GM21390 (cell line): Measurements from ENCODE around the gene LY6G6F.
"Not testable (repeated sequence)": the region's sequence is repeated elsewhere in the genome, so short reads cannot be mapped to it uniquely, and the experiment has no call there.

ENCODE experiments used
- ATAC-seq: cut with Tn5 transposase; IDR thresholded peaks from one replicate; pipeline ENCODE4 v1.9.1; 2021; ENCODE audit not compliant: unreplicated experiment

Gene LY6G6F

DNA sequence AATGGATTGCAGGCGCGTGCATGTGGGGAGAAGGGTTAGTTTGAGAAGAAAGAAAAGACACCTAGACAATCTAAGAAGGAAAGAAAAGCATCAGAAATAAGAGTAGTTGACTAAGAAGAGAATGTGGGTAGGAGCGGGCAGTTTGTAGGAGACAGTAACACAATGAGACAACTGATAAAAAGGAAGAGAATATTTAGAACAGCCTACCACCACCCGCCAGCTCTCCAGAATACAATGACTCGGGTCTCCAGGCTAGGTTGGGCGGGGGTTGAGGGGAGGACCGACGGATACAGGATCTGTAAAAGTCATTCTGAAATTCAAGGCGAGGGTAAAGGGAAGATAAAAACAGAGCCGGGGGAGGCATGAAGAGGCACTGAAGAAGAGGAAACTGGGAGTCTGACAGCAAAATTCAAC is 4.3 kb upstream of the LY6G6F start:
- no peak for ATAC-seq

DNA sequence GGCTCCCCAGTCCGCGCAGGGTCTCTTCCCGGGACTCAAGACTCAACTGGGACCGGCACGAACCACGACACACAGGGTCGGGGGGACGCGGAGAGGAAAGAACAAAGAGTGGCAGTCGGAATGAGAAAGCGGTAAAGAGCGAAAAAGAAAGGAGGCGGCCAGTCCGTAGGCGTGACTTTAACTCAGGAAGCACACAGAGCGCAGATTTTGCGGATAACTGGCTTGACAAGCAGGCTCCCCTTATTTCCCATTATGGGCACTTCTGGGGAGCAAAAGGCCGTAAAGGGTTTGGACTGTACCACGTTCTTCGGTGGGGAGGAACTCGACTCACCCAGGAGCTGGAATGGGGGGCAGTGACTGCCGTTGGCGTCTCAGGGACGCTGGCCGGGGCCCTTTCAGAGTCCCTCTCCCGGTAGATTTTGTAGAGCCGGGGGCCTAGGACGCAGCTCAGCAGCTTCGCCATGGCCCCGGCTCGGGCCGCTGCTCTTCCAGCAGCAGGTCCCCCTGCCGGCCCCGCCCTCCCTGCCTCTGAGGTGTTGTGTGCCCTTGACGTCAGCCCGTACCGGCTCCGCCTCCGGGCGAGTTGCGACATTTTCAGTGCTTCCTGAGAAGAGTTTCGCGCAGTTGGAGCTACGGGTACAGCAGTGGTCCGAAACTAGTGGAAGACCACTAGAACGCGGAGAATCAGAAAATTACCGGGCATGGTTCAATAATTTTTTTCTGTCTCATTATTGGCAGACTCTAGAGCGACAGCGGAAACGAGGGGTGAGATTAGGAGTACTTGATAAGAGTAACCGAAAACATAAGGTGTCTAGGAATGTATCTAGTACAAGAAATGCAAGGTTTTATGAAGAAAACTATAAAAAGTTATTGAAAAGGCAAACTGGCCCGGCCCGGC is 3.6 kb upstream of the LY6G6F start, which contains the start of gene ABHD16A:
TSS of gene ABHD16A (minus strand) at position 506 of the 898 bp plus-strand sequence. CDS start at position 463, 43 bp downstream.
- ATAC-seq: peak; percentile 83

DNA sequence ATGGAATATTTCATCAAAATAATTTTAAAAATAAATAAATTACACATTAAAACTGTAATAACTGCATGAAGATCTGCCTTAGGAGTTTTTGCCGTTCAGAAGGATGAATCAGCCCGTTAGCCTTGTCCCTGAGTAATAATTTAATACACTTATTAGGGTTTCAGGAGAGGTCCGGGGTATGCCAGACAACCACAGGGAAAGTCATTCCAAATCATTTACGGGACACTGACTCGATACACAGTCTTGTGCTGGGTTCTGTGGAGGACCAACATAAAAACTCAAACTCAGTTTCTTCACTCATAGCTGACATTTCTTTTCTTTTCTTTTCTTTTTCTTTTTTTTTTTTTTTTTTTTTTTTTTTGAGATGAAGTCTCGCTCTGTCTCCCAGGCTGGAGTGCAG is 735 bp upstream of the LY6G6F start:
- no peak for ATAC-seq

DNA sequence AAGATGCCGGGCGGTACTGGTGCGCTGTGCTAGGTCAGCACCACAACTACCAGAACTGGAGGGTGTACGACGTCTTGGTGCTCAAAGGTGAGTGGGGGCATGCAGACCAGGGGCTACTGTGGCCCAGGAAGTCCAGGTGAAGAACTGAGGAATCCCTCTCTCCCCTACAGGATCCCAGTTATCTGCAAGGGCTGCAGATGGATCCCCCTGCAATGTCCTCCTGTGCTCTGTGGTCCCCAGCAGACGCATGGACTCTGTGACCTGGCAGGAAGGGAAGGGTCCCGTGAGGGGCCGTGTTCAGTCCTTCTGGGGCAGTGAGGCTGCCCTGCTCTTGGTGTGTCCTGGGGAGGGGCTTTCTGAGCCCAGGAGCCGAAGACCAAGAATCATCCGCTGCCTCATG is 1.0 kb downstream of the LY6G6F start:
- ATAC-seq: no peak

DNA sequence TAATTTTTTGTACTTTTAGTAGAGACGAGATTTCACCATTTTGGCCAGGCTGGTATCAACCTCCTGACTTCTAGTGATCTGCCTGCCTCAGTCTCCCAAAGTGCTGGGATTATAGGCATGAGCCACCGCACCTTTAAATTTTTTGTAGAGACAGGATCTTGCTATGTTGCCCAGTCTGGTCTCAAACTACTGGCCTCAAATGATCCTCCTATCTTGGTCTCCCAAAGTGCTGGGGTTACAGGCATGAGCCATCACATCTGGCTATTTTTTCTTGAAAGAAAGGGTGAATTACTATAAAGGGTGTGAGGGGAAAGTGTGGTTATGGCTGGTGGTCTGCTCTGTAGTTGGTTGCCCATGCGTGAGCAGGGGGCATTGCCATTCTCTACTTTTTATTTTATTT is 1.6 kb downstream of the LY6G6F start:
- no peak for ATAC-seq

DNA sequence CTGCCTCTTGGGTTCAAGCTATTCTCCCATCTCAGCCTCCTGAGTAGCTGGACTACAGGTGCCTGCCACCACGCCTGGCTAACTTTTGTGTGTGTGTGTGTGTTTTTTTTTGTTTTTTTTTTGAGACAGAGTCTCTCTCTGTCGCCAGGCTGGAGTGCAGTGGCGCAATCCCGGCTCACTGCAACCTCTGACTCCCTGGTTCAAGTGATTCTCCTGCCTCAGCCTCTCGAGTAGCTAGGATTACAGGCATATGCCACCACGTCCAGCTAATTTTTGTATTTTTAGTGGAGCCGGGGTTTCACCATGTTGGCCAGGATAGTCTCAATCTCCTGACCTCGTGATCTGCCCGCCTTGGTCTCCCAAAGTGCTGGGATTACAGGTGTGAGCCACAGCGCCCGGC is 2.5 kb downstream of the LY6G6F start:
- ATAC-seq: not testable (repeated sequence)

DNA sequence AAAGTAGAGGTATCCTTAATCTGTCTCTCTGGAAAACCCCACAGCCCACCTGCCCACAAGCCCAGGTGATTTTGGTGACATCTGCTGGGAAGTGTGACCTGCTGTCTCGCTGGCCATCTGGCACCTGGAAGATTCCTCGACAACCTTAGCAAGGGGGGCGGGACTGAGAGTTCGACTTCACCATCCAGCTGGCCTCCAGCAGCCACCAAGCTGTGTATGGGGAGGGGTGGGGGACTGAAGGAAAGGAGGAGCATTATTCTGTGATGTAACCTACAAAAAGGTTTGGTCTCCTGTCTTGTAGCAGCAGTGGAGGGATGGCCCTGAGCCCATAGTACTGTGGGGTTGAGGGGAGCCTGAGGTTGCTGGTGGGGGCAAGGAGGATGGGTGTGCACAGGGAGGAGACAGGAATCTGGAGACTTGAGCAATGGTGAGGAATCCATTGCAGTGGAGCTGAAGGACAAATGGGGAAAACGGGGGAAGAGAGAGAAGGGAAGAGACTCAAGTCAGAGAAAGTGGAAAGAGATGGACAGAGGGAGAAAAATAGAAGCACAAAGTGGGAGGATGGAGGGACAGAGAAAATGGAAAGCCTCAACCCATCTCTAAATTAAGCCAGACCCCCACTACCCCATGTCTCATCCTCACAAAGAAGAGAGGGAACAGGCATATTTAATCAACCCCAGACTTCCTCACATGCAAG is 4.0 kb downstream of the LY6G6F start:
- no peak for ATAC-seq

DNA sequence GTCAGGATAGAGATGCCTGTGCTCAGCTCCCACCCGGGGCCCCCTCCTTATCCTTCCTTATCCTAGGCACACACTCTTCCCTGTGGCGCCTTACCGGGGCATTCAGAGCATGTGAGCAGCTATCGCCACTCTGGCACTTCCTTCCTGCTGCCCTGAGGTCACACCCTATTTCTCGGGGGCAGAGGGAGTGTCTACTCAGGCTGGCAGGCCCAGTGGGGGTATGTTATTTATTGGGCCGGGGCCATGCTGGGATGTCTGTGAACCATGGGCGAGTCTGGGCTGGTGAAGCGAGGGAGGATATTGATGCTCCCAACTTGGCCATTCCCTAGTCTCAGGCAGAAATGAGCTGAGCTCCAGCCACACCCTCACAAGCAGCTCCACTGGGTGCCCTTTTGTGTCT is 4.6 kb downstream of the LY6G6F start:
- ATAC-seq: no peak

DNA sequence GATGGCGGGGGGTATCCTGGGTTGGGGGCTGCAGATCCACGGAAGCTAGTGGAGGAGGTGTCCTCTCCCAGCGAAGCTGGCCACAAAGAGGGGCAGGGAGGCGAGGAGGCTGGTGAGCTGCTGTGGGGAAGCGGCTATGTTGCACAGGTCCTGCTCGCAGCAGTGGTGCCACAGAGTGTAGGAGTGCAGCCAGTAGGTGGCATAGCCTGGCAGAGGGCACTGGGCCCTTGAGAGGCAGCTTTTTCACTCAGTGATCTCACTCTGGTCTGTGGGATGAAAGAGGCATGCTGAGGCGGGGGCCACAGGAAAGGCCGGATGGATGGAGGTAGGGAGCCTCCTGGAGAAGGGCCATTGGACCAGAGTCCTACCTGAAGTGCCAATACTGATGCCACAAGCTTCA is 5.6 kb downstream of the LY6G6F start:
- no peak for ATAC-seq

DNA sequence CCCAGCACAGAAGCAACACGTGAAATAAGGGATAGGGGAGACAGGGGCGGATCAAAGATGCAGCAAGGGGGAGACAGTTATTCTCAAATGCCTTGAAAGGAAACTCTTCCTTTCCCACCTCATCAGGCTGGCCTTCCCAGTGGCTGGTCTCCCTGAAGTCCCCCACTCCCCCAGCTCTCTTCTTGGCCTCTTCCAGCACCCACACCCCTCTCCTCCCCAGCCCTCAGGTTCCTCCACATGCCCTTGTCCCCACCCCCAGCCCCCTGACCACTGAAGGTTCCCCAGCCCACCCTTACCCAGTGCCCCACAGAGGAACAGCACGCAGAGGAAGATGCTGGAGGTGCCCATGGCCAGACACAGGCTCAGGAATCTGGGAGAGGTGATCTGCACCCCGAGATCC is 6.8 kb downstream of the LY6G6F start:
- ATAC-seq: no peak

DNA sequence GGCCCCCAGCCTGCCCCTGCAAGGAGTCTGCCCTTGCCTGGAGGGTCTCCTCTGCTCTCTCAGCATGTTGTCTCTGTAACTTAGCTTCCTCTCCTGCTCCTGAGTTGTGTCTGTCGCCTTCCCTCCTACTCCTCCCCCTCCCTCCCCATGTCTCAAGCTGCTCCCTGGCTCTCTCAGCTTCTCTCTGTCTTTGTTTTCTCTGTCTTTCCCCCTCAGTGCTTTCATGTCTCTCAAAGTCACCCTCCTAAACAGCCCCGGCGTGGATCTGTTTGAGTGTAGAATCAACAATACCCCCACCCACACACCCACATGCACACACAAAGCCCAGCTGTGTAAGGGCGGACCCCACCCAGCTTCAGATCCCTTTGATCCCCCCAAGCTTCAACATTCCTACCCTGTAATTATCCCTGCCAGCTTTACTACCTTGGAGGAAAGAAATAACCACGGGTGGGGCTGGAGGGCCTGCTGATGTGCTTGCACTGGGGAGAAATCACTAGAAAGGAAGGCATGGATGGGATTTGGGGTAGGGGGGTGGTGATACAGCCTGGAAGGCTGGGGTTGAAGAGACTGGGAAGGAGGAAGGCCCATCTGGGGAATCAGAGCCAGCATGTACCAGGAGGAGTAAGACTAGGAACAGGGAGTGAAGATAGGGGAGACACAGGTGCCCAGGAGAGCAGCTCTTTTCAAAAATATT is 7.5 kb downstream of the LY6G6F start:
- no peak for ATAC-seq

DNA sequence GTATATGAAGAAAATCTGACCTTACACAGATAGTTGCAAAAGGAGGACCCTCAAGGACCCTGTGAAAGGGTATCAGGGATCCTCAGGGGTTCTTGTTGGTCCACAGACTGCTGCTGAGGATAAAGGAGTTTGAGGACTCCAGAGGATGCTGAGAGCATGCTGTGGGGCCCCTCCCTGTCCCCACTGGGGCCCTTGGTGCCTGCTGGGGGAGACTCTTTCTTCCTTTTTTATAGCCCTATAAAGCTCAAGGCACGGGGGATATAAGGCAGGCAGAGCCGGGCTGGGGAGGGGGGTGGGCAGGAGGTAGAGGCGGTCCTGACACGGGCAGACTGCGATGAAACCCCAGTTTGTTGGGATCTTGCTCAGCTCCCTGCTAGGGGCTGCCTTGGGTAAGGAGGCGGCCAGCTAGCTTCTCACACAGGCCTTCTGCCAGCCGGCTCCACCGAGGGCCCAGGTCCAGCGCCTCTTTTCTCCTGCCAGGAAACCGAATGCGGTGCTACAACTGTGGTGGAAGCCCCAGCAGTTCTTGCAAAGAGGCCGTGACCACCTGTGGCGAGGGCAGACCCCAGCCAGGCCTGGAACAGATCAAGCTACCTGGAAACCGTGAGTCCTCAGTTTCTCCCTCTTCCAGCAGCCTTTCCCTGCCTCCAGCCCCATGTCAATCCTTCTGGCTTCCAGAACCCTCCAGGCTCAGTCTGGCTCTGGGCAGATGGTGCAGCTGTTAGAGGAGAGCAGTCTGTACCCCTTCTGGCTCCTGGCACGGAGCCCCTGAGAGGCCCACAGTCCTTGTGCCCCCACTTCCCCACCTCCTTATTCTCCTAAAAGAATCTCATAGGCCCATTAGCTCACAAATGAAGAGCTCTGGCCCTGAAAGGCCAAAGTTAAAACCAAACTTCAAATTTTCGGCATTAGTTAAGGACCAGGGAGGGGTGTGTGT is 8.6 kb downstream of the LY6G6F start, which contains the start of gene LY6G6D:
TSS of gene LY6G6D (plus strand) at position 327 of the 937 bp plus-strand sequence. CDS start at position 335, 8 bp downstream.
- no peak for ATAC-seq

DNA sequence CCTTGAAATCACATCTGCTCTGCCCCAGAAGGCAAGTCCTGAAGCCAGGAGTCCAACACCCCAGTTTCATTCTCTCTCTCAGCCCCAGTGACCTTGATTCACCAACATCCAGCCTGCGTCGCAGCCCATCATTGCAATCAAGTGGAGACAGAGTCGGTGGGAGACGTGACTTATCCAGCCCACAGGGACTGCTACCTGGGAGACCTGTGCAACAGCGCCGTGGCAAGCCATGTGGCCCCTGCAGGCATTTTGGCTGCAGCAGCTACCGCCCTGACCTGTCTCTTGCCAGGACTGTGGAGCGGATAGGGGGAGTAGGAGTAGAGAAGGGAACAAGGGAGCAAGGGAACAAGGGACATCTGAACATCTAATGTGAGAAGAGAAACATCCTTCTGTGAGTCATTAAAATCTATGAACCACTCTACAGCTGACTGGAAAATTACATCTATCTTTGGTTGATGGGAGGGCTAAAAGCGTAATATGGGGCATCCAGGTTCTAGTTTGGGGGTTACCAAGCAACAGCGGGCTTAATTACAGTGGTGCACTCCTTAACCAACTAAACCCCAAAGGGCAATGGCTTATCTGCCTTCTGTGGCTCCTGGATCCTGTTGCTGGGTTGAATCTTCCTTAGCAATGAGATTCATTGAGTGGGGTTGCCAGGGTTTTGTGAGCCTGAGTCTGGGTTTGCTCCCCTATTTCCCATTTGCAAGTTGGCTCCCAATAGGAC is 11.0 kb downstream of the LY6G6F start:
- no peak for ATAC-seq

DNA sequence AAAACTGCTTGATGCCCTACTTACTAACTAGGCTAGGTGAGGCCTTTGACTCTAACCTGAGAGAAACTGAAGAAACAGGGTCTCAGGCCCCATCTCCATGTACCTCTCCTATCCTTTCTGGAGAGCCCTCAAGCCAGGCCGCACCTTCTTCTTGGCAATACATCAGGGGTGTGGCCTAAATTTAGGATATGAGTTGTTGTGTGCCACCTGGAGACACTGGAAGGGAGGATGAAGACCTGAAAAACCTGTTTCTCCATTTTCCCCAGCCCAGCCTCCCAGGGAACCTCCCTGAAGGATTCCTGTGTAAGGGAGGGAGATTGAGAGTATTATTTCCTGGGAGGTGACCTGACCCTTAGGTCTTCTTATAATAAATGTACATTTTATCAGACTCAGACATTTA is 11.6 kb downstream of the LY6G6F start:
- ATAC-seq: no peak

DNA sequence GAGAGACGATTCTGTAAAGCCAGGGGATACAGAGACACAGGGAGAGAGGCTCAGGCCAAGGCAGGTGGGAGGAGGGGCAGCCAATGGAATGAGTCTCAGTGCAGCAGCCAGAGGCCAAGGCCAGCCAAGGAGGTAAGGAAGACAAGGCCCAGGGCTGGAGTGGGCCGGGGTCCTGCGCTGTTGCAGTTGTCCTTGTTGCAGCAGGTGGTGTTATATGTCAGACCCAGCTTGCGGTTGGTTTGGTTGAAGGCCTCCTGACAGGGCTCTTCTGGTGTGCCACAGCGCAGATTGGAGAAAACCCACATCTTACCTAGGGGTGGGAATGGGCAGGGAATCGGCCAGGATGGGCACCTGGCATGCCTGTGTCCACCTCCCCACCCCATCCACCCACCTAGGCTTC is 12.3 kb downstream of the LY6G6F start:
- ATAC-seq: no peak

DNA sequence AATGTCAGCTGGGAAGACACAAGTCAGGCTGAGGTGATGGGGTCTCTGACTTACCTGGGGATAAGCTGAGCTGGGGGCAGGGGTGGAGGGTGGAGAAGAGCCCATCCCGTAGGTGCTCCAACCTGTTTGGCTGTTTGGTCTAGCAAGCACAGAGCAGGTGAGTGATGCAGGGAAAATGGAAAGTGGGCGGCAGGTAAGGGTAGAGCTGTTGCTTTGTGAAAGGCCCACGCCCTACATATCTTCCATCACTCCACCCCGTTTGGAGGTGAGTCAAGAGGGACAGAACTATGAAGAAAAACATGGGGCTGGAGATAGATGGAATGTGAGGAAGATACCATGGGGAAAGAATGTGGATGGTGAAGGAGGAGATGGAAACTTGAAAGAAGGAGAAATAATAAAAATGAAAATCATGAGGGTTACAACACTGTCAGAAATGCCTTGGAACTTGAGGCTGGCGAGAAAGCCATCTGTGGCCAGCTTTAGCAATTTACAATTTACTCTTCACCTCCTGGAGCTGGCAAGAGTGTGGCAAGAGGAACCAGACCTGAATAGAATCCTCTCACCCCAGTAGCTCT is 13.6 kb downstream of the LY6G6F start:
- no peak for ATAC-seq

DNA sequence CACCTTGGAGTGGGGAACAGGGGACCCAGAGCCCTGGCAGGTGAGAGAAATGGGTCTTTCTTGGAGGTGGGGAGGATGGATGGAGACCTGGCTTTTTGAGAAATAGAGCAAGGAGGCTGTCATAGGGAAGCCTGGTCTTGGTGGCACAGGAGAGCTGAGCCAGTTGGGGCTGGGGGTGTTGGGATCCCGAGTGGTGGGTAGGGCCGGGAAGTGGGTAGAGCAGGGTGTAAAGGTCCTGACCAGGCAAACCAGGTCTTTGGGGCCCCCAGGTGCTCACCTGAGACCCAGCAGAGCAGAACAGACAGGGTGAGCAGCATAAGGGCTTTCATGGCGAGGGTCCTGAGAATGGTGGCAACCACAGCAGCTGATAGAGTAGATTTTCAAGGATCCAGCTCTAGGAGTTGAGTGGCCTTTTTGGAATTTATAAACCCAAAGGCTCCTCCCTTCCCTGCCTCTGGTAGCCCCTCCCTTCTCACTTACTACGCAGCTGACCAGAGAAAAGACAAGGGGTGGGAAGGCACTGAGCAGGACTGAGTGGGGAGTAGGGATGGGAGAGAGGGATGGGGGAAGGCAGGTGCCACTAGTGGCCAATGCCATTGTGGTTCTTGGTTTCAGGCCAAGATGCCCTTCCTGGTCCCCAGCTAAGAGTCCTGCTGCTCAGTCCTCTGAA is 14.8 kb downstream of the LY6G6F start, which contains the start of gene LY6G6C:
TSS of gene LY6G6C (minus strand) at position 396 of the 670 bp plus-strand sequence. CDS start at position 329, 67 bp downstream.
- no peak for ATAC-seq

DNA sequence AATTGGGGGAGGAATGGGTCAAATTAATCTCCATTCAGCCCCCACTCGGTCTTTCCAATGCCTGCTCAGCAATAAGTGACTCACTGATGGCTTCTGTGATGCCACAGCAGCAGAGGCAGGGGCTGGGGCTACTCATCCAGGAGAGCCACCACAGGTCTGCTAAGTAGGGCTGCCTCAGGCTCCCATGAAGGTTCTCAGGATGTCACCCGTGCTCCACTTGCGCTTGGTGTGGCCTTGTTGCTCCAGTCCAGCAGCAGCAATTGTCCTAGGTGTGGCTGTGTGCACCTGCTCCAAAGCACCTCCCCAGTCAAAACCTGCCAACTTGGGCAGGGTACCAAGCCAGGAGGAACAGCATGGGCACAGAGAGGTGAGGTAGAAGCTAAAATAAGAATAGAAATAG is 15.5 kb downstream of the LY6G6F start:
- ATAC-seq: no peak
